Measurements from ENCODE around the gene ZNF429.

GRCh38 chr19:21604351-21604926, 99.0 kb downstream of the ZNF429 start:
- TF ChIP-seq CTCF (IDR thresholded peaks at IDR 0.05 in 4 of 5, conservative IDR thresholded peaks at IDR 0.05 in 1 of 5) (no peak), POLR2A (IDR thresholded peaks at IDR 0.05) (no peak)

All from gastrocnemius medialis (tissue), 4 donors.